ENCODE data around the gene AGRP.

AGRP gene

DNA sequence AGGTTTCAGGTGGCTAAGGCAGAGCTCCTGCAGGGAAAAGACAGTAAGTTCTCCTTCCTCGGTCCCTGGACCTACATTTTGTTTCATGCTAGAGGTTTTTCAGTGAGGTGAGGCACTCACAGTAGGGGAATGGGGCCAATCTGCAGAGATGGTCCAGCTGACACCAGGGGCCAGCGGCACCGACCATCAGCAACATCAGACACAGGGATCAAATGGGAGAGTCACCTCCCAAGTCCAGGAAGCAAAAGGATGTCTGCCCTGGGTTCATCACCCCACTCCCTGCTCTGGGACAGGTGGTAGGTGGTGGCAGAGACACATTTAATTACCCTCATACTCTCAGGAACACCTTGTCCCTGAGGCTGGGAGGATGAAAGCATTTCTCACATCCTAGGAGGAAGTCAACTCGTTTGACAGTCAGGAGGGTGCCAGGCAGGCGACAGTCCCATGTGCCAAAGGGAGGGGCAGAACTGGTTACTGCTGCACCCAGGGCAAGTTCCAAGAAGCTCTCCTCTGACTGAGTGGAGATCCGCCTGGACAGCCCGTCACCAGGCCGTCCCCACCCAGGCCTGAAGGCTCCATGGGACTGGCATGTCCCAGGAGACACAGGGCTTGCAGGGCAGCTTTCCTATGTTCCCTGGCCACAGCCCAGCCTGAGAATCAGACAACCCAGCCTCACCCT is 21.6 kb downstream of the AGRP start:
- Histone ChIP-seq H3K9ac (ENCODE audit: low read depth, low read length) (no peak overlapping the region), H3K9me3 (ENCODE audit: control insufficient read depth, insufficient read depth, low read length) (no peaks in the 10 kb centered on the region), H3K36me3 (ENCODE audit: insufficient read depth, low read length) (no peaks in the 10 kb centered on the region), H3K4me1 (ENCODE audit: insufficient read depth, low read length) (peaks cover 5% of the 10 kb centered on the region)

DNA sequence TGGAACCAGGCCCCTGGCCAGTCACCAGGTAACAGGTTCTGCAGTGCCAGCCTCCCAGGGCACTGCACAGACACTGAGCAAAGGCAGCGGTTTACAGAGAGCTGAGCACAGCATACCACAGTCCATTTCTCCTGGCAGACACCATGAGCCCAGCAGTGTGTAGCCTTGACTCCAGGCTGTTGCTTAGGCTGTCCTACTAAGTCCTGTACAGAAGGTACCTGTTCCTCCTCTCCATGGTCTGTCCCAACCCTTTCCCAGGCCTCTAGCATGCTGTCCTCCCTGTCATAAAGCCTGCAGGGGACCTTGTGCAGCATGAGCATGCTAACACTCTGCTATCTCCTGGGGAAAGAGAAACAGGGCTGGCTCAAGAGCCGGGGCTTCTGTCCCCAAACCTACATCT is 22.4 kb downstream of the AGRP start:
- H3K9ac ChIP-seq (ENCODE audit: low read depth, low read length), result no peak overlapping the region
- peaks cover 5% of the 10 kb centered on the region for H3K4me1 ChIP-seq (ENCODE audit: insufficient read depth, low read length)
- H3K9me3 ChIP-seq (ENCODE audit: control insufficient read depth, insufficient read depth, low read length), result no peaks in the 10 kb centered on the region
- no peaks in the 10 kb centered on the region for H3K36me3 ChIP-seq (ENCODE audit: insufficient read depth, low read length)

DNA sequence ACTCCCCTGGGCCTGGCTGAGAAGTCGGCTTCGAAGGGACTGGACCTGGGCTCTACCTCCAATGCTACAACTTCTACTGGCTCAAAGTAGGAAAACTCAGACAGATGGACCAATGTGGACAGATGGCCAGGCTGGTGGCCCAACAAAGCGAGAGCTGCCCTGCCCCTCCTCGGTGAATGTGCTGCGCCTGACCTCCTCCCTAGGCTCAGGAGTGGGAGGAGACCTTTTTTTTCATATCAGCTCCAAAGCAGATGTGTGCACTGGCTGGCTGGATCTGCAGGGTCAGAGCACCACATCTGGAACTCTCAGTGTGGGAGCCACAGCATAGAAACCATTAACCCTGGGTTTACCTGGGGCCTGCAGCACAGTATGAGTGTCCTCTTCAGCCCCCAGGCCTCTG is 23.2 kb downstream of the AGRP start:
- Histone ChIP-seq H3K9ac (ENCODE audit: low read depth, low read length) (no peak overlapping the region), H3K4me1 (ENCODE audit: insufficient read depth, low read length) (no peaks in the 10 kb centered on the region; the same call in 1 of the 2 replicates), H3K36me3 (ENCODE audit: insufficient read depth, low read length) (no peaks in the 10 kb centered on the region), H3K9me3 (ENCODE audit: control insufficient read depth, insufficient read depth, low read length) (no peaks in the 10 kb centered on the region)

DNA sequence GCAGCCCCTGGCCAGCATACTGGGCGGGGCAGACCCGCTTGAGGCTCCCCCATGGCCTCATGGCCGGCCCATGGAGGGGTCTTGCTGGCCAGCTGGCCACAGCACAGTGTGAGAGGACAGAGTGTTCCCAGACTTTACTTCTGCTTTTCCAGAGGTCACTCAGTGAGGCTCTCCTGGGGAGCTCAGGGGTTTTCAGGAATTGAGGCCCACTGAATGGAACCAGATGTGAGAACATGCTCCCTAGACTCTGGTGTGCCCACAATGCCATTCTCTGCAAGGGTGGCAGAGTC is 23.5 kb downstream of the AGRP start:
- no peaks in the 10 kb centered on the region for H3K36me3 ChIP-seq (ENCODE audit: insufficient read depth, low read length)

DNA sequence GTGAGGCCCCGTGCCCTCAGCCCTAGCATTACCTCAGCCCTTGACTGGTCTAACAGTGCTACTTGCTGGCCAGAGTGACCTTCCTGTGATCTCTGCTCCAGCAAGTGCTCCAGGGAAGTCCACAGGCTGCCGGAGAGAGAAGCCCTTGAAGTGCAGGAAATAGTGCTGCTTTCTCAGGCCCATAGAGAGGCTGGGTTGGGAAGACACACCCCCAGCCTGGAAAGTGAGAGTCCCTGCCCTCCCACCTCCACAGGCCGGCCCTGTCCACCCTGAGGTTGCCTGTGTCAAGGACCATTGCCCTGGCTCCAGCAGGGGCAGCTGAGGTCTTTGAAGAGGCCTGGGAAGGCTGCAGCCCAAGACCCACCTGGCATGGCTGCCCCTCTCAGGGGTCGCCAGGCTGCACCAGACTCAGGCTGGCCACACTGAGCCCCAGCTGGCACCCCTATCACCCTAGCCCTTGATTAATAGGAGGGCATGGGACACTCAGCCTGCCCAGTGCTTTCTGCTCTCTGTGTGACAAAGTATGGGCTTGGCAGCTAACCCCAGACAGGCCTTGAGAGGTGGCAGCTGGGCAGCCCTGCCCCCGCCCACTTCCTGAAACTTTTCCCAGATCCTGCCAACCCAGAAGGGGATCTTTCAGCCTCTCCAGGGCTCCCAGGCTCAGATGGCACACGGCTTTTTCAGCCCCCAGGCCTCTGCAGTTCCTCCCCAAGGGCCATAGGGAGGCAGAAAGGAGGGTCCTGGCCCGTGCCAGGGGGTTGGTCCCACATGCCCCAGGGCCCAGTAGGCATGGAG is 24.1 kb downstream of the AGRP start:
- no peaks in the 10 kb centered on the region; the same call in 1 of the 2 replicates for H3K4me1 ChIP-seq (ENCODE audit: insufficient read depth, low read length)
- no peak overlapping the region for H3K9ac ChIP-seq (ENCODE audit: low read depth, low read length)
- H3K36me3 ChIP-seq (ENCODE audit: insufficient read depth, low read length), result no peaks in the 10 kb centered on the region

More for the DNA sequence above, 23.5 kb downstream of the AGRP start:
- Histone ChIP-seq H3K9ac (ENCODE audit: low read depth, low read length) (no peak overlapping the region), H3K4me1 (ENCODE audit: insufficient read depth, low read length) (no peaks in the 10 kb centered on the region; the same call in 1 of the 2 replicates), H3K9me3 (ENCODE audit: control insufficient read depth, insufficient read depth, low read length) (no peaks in the 10 kb centered on the region)

DNA sequence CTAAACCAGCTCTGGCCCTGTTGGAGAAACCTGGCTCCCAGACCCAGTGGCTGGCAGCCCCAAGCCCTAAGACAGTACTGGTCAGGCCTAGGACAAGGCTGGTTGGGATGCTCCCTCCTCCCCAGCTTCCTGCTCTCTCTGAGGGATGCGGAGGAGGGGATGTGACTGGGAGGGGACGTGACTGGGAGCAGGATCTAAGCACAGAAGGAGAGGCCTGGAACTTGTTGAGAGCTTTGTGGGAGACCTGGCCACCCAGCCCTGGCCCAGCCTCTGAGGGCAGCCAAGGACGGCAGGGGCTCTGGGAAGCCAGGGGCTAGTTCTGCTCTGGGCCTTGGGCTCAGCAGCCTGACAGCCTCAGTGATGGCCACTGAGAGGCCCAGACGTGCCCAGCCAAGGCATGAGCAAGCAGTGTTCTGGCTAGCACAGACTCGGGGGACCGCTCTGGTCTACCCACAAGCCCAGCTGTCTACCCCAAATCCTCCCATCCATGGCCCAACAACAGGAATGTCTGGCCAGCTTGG is 25.2 kb downstream of the AGRP start:
- Histone ChIP-seq H3K9ac (ENCODE audit: low read depth, low read length) (no peak overlapping the region), H3K36me3 (ENCODE audit: insufficient read depth, low read length) (no peaks in the 10 kb centered on the region), H3K4me1 (ENCODE audit: insufficient read depth, low read length) (no peaks in the 10 kb centered on the region; the same call in 1 of the 2 replicates), H3K9me3 (ENCODE audit: control insufficient read depth, insufficient read depth, low read length) (no peaks in the 10 kb centered on the region)

More for the DNA sequence above, 24.1 kb downstream of the AGRP start:
- no peaks in the 10 kb centered on the region for H3K9me3 ChIP-seq (ENCODE audit: control insufficient read depth, insufficient read depth, low read length)

DNA sequence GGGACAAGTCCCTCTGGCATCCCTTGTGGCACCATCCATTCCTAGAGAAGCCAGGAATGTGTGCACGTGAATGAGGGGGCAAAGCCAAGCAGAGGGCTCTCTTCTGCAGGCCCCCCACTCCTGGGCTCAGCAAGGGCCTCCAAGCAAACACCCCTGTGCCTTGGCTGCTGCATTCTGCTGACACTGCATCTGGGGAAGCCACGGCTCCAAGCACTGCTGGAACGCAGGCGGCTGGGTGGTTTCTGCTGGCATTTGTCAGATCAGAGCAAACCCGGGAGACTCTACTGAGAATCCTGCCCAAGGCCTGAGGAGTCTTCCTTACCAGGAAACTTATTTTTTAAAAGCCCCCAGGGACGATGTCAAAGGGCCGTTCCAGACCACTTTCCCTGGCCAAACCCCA is 25.7 kb downstream of the AGRP start:
- H3K36me3 ChIP-seq (ENCODE audit: insufficient read depth, low read length), result no peaks in the 10 kb centered on the region
- no peaks in the 10 kb centered on the region; the same call in 1 of the 2 replicates for H3K4me1 ChIP-seq (ENCODE audit: insufficient read depth, low read length)
- no peak overlapping the region for H3K9ac ChIP-seq (ENCODE audit: low read depth, low read length)
- no peaks in the 10 kb centered on the region for H3K9me3 ChIP-seq (ENCODE audit: control insufficient read depth, insufficient read depth, low read length)

DNA sequence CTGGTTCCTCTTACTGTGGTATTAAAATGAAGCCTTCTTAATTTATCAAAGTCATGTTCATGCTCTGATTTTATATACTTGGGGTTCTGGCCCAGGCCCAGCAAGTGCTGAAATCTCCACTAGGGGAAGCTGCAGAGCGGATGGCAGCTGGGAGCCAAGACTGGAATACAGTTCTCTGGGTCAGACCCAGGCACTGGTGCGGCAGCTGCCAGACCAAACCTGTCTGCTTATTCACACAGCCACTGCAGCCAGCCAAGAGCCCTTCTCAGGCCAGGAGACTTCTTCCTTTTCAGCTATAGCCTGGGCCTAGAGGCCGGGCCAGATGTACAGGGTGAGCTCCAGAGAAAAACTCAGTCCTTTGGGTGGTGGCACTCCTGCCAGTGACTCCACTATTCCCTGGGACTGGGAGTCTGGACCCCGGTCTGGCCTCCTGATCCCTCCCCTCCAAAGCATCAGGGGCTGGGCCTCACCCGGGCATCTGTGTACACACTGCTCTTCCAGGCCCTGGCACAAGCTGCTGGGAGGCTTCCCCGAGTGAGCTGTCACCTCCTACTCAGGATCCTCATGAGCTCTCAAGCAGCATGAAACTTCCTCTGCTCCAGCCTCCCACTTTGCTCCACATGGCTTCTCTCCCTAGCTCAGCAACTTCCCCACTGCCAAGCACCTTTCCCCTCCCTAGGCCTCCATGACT is 26.8 kb downstream of the AGRP start:
- Histone ChIP-seq H3K9me3 (ENCODE audit: control insufficient read depth, insufficient read depth, low read length) (no peaks in the 10 kb centered on the region), H3K36me3 (ENCODE audit: insufficient read depth, low read length) (no peaks in the 10 kb centered on the region), H3K9ac (ENCODE audit: low read depth, low read length) (no peak overlapping the region), H3K4me1 (ENCODE audit: insufficient read depth, low read length) (no peaks in the 10 kb centered on the region; the same call in 1 of the 2 replicates)

DNA sequence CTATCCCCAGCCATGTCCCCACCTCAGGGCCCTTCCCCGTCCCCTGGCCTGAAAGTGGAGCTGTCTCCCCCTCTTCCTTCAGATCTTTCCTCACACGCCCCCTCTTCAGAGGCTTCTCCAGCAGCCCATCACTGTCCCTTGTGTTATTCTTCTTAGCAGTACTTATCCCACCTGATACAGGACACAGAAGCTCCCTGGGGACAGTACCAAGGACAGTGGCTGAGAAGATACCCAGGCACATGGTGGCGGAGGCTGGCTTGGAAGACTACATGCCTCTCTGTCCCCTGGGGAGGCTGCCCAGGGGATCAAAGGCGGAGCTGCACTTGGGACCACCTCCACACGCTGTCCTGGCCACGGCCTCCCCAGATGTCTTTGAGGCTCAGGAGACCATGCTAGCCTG is 28.5 kb downstream of the AGRP start:
- Histone ChIP-seq H3K9me3 (ENCODE audit: control insufficient read depth, insufficient read depth, low read length) (no peaks in the 10 kb centered on the region), H3K9ac (ENCODE audit: low read depth, low read length) (no peak overlapping the region), H3K4me1 (ENCODE audit: insufficient read depth, low read length) (no peaks in the 10 kb centered on the region; the same call in 1 of the 2 replicates), H3K36me3 (ENCODE audit: insufficient read depth, low read length) (no peaks in the 10 kb centered on the region)

DNA sequence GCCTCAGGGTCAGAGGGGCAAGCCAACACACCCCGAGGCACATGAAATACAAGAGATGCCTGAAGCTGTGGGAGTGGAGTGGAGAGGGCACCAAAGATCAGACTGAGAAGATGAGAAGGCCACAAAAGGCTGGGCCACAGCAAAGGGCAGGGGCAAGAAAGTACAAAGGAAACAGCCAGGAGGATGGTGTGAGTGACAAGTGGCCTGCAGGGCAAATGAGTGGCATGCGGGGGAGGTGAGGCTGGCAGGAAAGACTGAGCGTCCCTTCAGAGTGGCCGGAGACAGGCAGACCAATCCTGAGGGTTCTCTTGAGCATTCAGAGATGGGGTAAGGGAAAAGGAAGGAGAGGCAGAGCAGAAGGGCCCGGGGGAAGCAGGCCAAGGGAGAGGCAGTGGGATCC is 29.2 kb downstream of the AGRP start:
- Histone ChIP-seq H3K9ac (ENCODE audit: low read depth, low read length) (no peak overlapping the region), H3K4me1 (ENCODE audit: insufficient read depth, low read length) (no peaks in the 10 kb centered on the region; the same call in 1 of the 2 replicates), H3K9me3 (ENCODE audit: control insufficient read depth, insufficient read depth, low read length) (no peaks in the 10 kb centered on the region), H3K36me3 (ENCODE audit: insufficient read depth, low read length) (no peaks in the 10 kb centered on the region)

DNA sequence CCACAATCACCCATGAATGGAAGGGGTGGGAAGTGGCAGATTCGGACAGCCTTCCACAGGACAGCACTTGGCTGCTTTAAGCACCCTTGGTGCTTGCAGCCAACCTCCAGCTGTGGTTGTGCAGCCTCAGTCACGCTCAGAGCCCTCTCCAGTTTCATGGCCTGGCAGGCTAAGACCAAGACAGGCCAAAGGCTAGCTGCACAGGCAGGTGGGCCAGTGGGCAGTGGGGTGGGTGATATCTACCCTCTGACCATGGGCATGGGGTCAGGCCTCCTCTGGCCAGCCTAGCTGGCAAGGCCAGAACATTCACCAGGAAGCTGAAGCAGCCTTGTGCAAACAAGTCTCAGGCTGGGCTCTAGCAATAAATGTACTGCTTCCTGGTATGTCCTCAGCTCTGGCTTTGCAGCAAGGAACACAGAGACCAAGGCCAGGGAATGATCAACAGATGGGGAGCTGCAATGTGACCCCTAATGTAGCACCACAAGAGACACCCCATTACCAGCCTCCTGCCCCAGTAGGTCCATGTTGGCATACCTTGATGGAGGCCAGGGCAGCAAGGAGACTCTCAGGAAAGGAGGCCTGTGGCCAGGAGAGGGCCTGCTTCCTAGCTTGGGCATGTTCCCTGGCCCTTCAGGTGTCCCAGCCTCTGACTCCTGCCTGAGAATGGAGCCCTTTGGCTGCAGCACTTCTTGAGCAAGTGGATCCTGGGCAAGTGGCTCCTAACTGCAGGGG is 31.5 kb downstream of the AGRP start:
- no peak overlapping the region for H3K9ac ChIP-seq (ENCODE audit: low read depth, low read length)
- H3K4me1 ChIP-seq (ENCODE audit: insufficient read depth, low read length), result no peaks in the 10 kb centered on the region
- H3K9me3 ChIP-seq (ENCODE audit: control insufficient read depth, insufficient read depth, low read length), result no peaks in the 10 kb centered on the region
- no peaks in the 10 kb centered on the region for H3K36me3 ChIP-seq (ENCODE audit: insufficient read depth, low read length)

DNA sequence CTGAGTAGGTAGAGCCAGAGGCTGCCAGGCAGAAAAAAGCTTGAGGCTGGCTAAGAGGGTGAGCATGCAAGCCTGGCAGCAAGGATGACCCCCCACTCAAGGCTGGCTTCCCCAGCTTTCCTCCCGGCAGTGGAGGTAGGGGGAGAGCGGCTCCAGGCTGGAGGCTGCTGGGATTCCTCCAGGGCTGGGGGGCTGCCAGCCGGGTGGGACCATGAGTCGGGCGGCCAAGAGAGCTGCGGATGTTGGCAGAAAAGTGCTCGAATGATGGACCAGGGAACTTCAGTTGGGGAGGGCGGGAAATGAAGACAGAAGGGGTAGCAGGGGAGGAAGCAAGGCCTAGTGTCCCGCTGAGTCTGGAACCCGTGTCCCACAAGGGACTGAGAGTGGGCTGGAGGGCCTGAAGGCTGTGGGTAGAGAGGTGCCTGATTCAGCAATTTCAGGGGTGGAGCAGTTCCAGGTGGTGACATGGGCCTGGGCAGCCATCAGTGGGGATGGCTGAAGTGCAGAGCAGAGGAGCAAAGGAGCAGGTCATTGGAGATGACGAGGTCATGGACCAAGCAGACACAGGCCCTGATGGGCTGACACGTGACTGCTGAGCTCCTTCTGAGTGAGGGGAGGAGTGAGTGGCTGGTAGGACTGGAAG is 32.2 kb downstream of the AGRP start:
- H3K9ac ChIP-seq (ENCODE audit: low read depth, low read length), result no peak overlapping the region
- H3K36me3 ChIP-seq (ENCODE audit: insufficient read depth, low read length), result no peaks in the 10 kb centered on the region
- H3K4me1 ChIP-seq (ENCODE audit: insufficient read depth, low read length), result no peaks in the 10 kb centered on the region

DNA sequence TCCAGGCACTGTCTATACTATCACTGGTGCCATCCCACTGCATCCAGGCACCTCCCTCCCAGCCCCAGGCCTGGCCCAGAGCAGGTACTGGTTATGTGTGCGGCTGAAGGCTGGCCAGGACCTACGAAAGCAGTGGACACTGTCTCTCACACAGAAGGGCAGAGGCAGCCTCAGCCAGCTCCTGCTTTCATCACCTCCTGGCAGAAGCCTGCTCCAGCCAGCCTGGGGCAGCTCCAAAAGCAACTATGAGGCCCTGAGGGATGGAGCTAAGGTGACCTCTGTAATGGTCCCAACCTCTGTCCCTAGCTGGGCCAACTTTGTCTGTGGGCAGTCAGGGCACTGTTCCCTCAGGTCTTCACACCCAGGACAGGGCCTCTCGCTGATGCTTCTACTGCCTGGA is 33.6 kb downstream of the AGRP start:
- H3K9me3 ChIP-seq (ENCODE audit: control insufficient read depth, insufficient read depth, low read length), result no peaks in the 10 kb centered on the region
- H3K36me3 ChIP-seq (ENCODE audit: insufficient read depth, low read length), result no peaks in the 10 kb centered on the region
- no peak overlapping the region for H3K9ac ChIP-seq (ENCODE audit: low read depth, low read length)
- peaks cover 3% of the 10 kb centered on the region; the same call in 1 of the 2 replicates for H3K4me1 ChIP-seq (ENCODE audit: insufficient read depth, low read length)

More for the DNA sequence above, 32.2 kb downstream of the AGRP start:
- no peaks in the 10 kb centered on the region for H3K9me3 ChIP-seq (ENCODE audit: control insufficient read depth, insufficient read depth, low read length)
